Common myeloid progenitor, CD34-positive (primary cell): ENCODE measurements around the gene ARHGAP12.

Experiments used
- CTCF ChIA-PET: fragments of 350-600 bp; sonication (Branson Sonifier 250); formaldehyde crosslinking; loops from one replicate; lab custom pipeline; 2021; ENCODE audit warnings: antibody characterized with exemption; lab: Charles Lee
- POLR2A ChIA-PET: fragments of 350-600 bp; sonication (Branson Sonifier 250); formaldehyde crosslinking; loops from one replicate; lab custom pipeline; 2021; ENCODE audit warnings: antibody characterized with exemption; lab: Charles Lee
- DNase-seq, 3 donors: peaks; one replicate each; pipeline versions ENCODE4 v3.0.0 to v3.0.0-alpha.2; 2013
- H3K27ac ChIP-seq, 2 experiments: 1 replicate in 1 of 2; 2 replicates in 1 of 2; pipeline ENCODE4 v1.7.0; 2013; ENCODE audit warnings: inconsistent platforms in 2 of 2, low read length in 2 of 2, mild to moderate bottlenecking in 2 of 2, low read depth in 1 of 2, moderate library complexity in 1 of 2; ENCODE audit not compliant: severe bottlenecking in 2 of 2, insufficient read depth in 1 of 2, poor library complexity in 1 of 2
- H3K27me3 ChIP-seq, 5 experiments: replicated peaks in 2 of 5; 1 replicate in 3 of 5; 2 replicates in 2 of 5; pipeline versions ENCODE4 v1.6.1 to v1.7.0; 2013; ENCODE audit warnings: low read length in 4 of 5, mild to moderate bottlenecking in 2 of 5, moderate library complexity in 2 of 5, inconsistent platforms in 1 of 5; ENCODE audit not compliant: insufficient read depth in 5 of 5, control insufficient read depth in 4 of 5
- H3K36me3 ChIP-seq, 4 experiments: 1 replicate in 2 of 4; 2 replicates in 2 of 4; pipeline versions ENCODE4 v1.6.1 to v1.7.0; 2013; ENCODE audit warnings: low read length in 3 of 4, control low read depth in 1 of 4, mild to moderate bottlenecking in 1 of 4; ENCODE audit not compliant: control insufficient read depth in 4 of 4, insufficient read depth in 4 of 4
- H3K4me1 ChIP-seq, 4 experiments: 1 replicate in 3 of 4; 2 replicates in 1 of 4; pipeline versions ENCODE4 v1.6.1 to v1.7.1; 2013; ENCODE audit warnings: low read length in 3 of 4, mild to moderate bottlenecking in 3 of 4, control low read depth in 1 of 4, inconsistent platforms in 1 of 4, moderate library complexity in 1 of 4; ENCODE audit not compliant: control insufficient read depth in 4 of 4, insufficient read depth in 4 of 4; ENCODE audit errors: control extremely low read depth in 1 of 4
- H3K4me3 ChIP-seq, 7 experiments: 1 replicate in 4 of 7; 2 replicates in 3 of 7; pipeline versions ENCODE4 v1.5.1 to v1.7.0; 2013; ENCODE audit warnings: mild to moderate bottlenecking in 7 of 7, low read length in 6 of 7, moderate library complexity in 6 of 7, inconsistent platforms in 2 of 7, low read depth in 2 of 7, control low read depth in 1 of 7; ENCODE audit not compliant: insufficient read depth in 4 of 7, control insufficient read depth in 1 of 7; ENCODE audit errors: extremely low read depth in 1 of 7
- H3K9me3 ChIP-seq, 5 experiments: 1 replicate in 4 of 5; 2 replicates in 1 of 5; pipeline versions ENCODE4 v1.6.1 to v1.7.1; 2013; ENCODE audit warnings: low read length in 4 of 5, mild to moderate bottlenecking in 2 of 5, inconsistent platforms in 1 of 5, low read depth in 1 of 5, moderate library complexity in 1 of 5; ENCODE audit not compliant: control insufficient read depth in 4 of 5, insufficient read depth in 2 of 5; ENCODE audit errors: control extremely low read depth in 1 of 5
- WGBS: methylation state at CpG from one replicate; pipeline ENCODE4 v1.1.5; 2013; ENCODE audit not compliant: insufficient coverage; 5-methylcytosine and 5-hydroxymethylcytosine counted together

The ARHGAP12 gene

DNA sequence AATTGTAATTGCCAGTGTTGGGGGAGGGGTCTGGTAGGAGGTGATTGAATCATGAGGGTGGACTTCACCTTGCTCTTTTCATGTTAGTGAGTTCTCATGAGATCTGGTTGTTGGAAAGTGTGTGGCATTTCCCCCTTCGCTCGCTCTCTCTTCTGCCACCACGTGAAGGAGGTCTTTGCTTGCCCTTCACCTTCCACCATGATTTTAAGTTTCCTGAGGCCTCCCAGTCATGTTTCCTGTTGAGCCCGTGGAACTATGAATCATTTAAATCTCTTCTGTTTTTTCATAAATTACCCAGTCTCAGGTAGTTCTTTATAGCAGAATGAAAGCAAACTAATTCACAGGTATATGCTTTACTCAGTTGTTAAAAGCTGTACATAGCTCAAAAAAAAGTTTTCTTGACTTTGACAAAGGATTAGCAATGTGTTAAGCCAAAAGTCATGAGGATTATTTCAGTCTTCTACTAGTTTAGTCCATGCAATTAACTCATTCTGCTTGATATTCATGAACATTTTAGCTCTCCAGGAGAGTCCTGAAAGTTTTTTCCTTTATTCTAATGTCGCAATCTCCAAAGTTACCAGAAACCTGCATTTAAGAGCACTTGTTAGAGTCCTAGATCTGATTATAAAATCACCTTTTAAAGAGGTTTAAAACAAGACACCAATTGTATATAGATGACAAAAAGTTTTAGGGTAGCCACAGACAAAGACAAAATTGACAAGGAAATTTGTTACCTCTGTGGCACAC, 27.7 kb upstream of the ARHGAP12 start:
- 80% methylated on average over 3 of the region's 5 CpGs for WGBS
- POLR2A ChIA-PET: no interaction called here
- Histone ChIP-seq H3K9me3 (peaks cover 0 to 24% (median 17%) of the 10 kb centered on the region in 5 experiments), H3K27ac (no peak overlapping the region), H3K36me3 (no peaks in the 10 kb centered on the region), H3K27me3 (peaks cover 0 to 3% (median 0%) of the 10 kb centered on the region in 5 experiments), H3K4me3 (no peak overlapping the region), H3K4me1 (peaks cover 0 to 16% (median 4%) of the 10 kb centered on the region in 4 experiments)
- CTCF ChIA-PET: interaction anchor here (0.6 kb wide), 1 partner anchor 10 kb away, joined by 3 read pairs; no protein-coding TSS in a partner anchor
- DNase-seq: no peak

DNA sequence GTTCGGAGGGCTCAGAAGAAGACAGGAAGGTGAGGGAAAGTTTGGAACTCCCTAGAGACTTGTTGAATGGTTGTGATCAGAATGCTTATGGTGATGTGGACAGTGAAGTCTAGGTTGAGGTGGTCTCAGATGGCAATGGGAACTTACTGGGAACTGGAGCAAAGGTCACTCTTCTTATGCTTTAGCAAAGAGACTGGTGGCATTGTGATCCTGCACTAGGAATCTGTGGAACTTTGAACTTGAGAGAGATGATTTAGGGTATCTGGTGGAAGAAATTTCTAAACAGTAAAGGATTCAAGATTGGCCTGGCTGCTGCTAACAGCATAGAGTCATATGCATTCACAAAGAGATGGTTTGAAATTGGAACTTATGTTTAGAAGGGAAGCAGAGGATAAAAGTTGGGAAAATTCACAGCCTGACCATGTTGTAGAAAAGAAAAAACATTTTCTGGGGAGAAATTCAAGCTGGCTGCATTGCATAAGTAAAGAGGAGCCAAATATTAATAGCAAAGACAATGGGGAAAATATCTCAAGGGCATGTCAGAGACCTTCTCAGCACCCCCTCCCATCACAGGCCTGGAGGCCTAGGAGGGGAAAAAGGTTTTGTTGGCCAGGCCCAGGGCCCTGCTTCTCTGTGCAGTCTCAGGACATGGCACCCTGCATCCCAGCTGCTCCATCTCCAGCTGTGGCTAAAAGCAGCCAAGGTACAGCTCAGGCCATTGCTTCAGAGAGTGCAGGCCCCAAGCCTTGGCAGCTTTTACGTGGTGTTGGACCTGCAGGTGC, 26.0 kb upstream of the ARHGAP12 start:
- CTCF ChIA-PET: no interaction called here

DNA sequence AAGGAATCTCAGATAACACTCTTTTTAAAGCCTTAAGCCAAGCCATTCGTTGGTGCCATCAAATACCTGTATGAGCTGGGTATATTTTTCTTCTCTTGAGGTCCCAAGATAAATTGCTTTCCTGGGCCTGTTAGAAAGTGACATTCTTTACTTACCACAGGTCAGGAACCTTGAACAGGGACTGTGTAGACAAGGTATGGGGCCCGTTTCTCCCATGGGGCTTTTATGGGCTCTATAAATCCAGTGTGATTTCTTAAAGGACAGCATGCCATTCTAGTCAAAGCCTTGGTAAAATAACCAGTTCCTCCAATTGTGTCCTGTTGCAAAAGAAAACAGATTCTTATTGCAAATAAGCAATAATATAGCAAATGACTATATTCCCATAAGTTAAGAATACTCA, 24.8 kb upstream of the ARHGAP12 start:
- CTCF ChIA-PET: no interaction called here
- 100% methylated on average over 1 of the region's 2 CpGs for WGBS

More for the DNA sequence above, 26.0 kb upstream of the ARHGAP12 start:
- Histone ChIP-seq H3K9me3 (peaks cover 0 to 30% (median 17%) of the 10 kb centered on the region in 5 experiments), H3K27me3 (peaks cover 0 to 2% (median 0%) of the 10 kb centered on the region in 5 experiments), H3K4me1 (peaks cover 0 to 5% (median under 1%) of the 10 kb centered on the region in 4 experiments), H3K4me3 (no peak overlapping the region), H3K27ac (no peak overlapping the region), H3K36me3 (no peaks in the 10 kb centered on the region)
- POLR2A ChIA-PET: no interaction called here
- DNase-seq: no peak
- WGBS: 100% methylated on average over 2 of the region's 2 CpGs

GRCh38 chr10:31953080-31953479, 24.4 kb upstream of the ARHGAP12 start:
- no peak overlapping the region for H3K4me3 ChIP-seq
- H3K27me3 ChIP-seq: no peaks in the 10 kb centered on the region
- peaks cover 0 to 2% (median 0%) of the 10 kb centered on the region in 4 experiments for H3K4me1 ChIP-seq
- peaks cover 0 to 30% (median 17%) of the 10 kb centered on the region in 5 experiments for H3K9me3 ChIP-seq
- no peak for DNase-seq
- CTCF ChIA-PET: no interaction called here
- no peak overlapping the region for H3K27ac ChIP-seq
- POLR2A ChIA-PET: no interaction called here
- H3K36me3 ChIP-seq: no peaks in the 10 kb centered on the region

More for the DNA sequence above, 24.8 kb upstream of the ARHGAP12 start:
- Histone ChIP-seq H3K4me1 (peaks cover 0 to 2% (median 0%) of the 10 kb centered on the region in 4 experiments), H3K27me3 (no peaks in the 10 kb centered on the region), H3K9me3 (peaks cover 0 to 30% (median 17%) of the 10 kb centered on the region in 5 experiments), H3K36me3 (no peaks in the 10 kb centered on the region), H3K4me3 (no peak overlapping the region), H3K27ac (no peak overlapping the region)
- DNase-seq: no peak
- POLR2A ChIA-PET: no interaction called here

DNA sequence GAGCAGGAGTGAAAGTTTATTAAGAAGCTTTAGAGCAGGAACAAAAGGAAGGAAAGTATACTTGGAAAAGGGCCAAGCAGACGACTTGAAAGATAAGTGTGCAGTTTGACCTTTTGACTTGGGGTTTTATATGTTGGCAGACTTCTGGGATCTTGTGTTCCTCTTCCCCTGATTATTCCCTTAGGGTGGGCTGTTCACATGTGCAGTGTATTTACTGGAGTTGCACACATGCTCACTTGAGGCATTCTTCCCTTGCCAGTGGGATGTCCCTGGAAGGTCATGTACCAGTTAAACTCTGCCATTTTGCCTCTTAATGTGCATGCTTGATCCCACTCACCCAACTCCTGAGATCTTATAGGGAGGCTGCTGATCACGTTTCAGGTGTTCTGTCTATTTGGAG, 23.4 kb upstream of the ARHGAP12 start:
- ChIA-PET CTCF (no interaction called here), POLR2A (no interaction called here)
- no peak overlapping the region for H3K27ac ChIP-seq
- H3K27me3 ChIP-seq: no peaks in the 10 kb centered on the region
- whole genome bisulfite sequencing: 41% methylated on average over 2 of the region's 2 CpGs
- H3K36me3 ChIP-seq: no peaks in the 10 kb centered on the region
- no peak overlapping the region for H3K4me3 ChIP-seq
- peaks cover 0 to 30% (median 17%) of the 10 kb centered on the region in 5 experiments for H3K9me3 ChIP-seq
- peak in 2 of 3 donors; percentile 28 to 65 for DNase-seq
- H3K4me1 ChIP-seq: peaks cover 0 to 2% (median 0%) of the 10 kb centered on the region in 4 experiments

DNA sequence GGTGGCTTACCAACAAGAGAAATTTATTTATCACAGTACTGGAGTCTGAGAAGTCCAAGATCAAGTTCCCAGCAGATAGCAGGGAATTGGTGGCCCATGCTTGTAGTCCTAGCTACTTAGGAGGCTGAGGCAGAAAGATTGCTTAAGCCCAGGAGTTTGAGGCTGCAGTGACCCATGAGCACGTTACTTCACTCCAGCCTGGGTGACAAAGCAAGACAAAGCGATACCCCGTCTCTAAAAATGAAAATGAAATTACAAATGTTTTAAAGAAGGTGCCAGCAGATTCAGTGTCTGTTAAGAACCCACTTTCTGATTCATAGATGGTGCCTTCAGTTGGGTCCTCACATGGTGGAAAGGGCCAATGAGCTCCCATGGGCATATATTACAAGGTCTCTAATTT, 20.6 kb upstream of the ARHGAP12 start:
- no CpG with 5 or more reads among the region's 3 CpGs for WGBS
- Histone ChIP-seq H3K4me3 (no peak overlapping the region), H3K27me3 (no peaks in the 10 kb centered on the region), H3K36me3 (no peaks in the 10 kb centered on the region), H3K9me3 (peaks cover 0 to 16% (median 5%) of the 10 kb centered on the region in 5 experiments), H3K4me1 (no peaks in the 10 kb centered on the region), H3K27ac (no peak overlapping the region)
- ChIA-PET CTCF (interaction anchor here (0.6 to 1.7 kb wide), 3 partner anchors 10 to 84 kb away, joined by 3 read pairs; no protein-coding TSS in a partner anchor), POLR2A (no interaction called here)
- no peak for DNase-seq
